ENCODE measurements around the gene ATF2. TPM values are rescaled to one million over a fixed set of nuclear protein-coding genes. Genes with fewer than 3 reads are reported as not detected.
A peak's percentile ranks its signal among the peaks of the same experiment; 100 is the strongest.

ATF2 gene
- total and polyA plus RNA-seq, 2 of the 13 experiments (the other 11 are each of a cell fraction or from before 2014, with no cell fraction given): 91.6 to 95.1 TPM

GRCh38 chr2:175180701-175181103, 12.7 kb upstream of the ATF2 start (continued):
- TF ChIP-seq ZFP62 (CRISPR knock-in tag; IDR thresholded peaks at IDR 0.05) (no peak), NAIF1 (CRISPR knock-in tag; IDR thresholded peaks at IDR 0.05; ENCODE audit: borderline replicate concordance) (0 out of 2 replicates have a peak, but pooled peaks have one; percentile 28), CHCHD3 (CRISPR knock-in tag; IDR thresholded peaks at IDR 0.05) (peak; percentile 87; the same call in 1 of the 2 replicates), TBX2 (CRISPR knock-in tag; IDR thresholded peaks at IDR 0.05; ENCODE audit: borderline replicate concordance) (no peak), POLR2AphosphoS5 (IDR thresholded peaks at IDR 0.05; ENCODE audit: low read depth, low read length) (peak; percentile 80), SOX13 (IDR thresholded peaks at IDR 0.05) (no peak), SOX13 (CRISPR knock-in tag; conservative IDR thresholded peaks at IDR 0.05 in 1 of 2, IDR thresholded peaks at IDR 0.05 in 1 of 2) (0 out of 4 replicates have a peak, but pooled peaks of 1 of the 2 experiments have one; percentile 8), ZNF772 (CRISPR knock-in tag; IDR thresholded peaks at IDR 0.05) (no peak), FOXK1 (CRISPR knock-in tag; IDR thresholded peaks at IDR 0.05; ENCODE audit: borderline replicate concordance, low read depth) (0 out of 2 replicates have a peak, but pooled peaks have one; percentile 38), SALL1 (CRISPR knock-in tag; IDR thresholded peaks at IDR 0.05) (peak; percentile 77), ZNF564 (CRISPR knock-in tag; IDR thresholded peaks at IDR 0.05) (0 out of 2 replicates have a peak, but pooled peaks have one; percentile 81), FUBP1 (CRISPR knock-in tag; IDR thresholded peaks at IDR 0.05; ENCODE audit: borderline replicate concordance) (0 out of 2 replicates have a peak, but pooled peaks have one; percentile 84), SIN3B (IDR thresholded peaks at IDR 0.05; ENCODE audit: low read length) (no peak), NFATC3 (CRISPR knock-in tag; IDR thresholded peaks at IDR 0.05) (0 out of 2 replicates have a peak, but pooled peaks have one; percentile 97), THAP11 (CRISPR knock-in tag; IDR thresholded peaks at IDR 0.05) (peak; percentile 50; the same call in 1 of the 2 replicates), POLR2A (IDR thresholded peaks at IDR 0.05; ENCODE audit: insufficient read depth in 1 of 2, low read depth in 2 of 2, low read length in 2 of 2) (peak; percentile 77 to 79; a peak in 3 of 4 replicates), SKI (IDR thresholded peaks at IDR 0.05; ENCODE audit: partially characterized antibody) (no peak), BCL6 (CRISPR knock-in tag; IDR thresholded peaks at IDR 0.05) (no peak), ZNF784 (CRISPR knock-in tag; IDR thresholded peaks at IDR 0.05; ENCODE audit: borderline replicate concordance) (peak; percentile 36; the same call in 1 of the 2 replicates), STAT6 (CRISPR knock-in tag; IDR thresholded peaks at IDR 0.05; ENCODE audit: borderline replicate concordance) (no peak), DBP (CRISPR knock-in tag; IDR thresholded peaks at IDR 0.05; ENCODE audit: not compliant biosample characterization) (no peak), ZNF781 (CRISPR knock-in tag; IDR thresholded peaks at IDR 0.05; ENCODE audit: borderline replicate concordance, not compliant biosample characterization) (peak; percentile 83), IKZF1 (IDR thresholded peaks at IDR 0.05) (no peak), ESRRA (CRISPR knock-in tag; IDR thresholded peaks at IDR 0.05; ENCODE audit: low read depth) (peak; percentile 72), EP300 (IDR thresholded peaks at IDR 0.05; ENCODE audit: low read depth in 2 of 2, low read length in 2 of 2) (no peak), EP300 (CRISPR knock-in tag; IDR thresholded peaks at IDR 0.05; ENCODE audit: borderline replicate concordance) (peak; percentile 44; the same call in 1 of the 2 replicates)

All from HepG2 (cell line).